GM19043 (cell line): ENCODE results near the gene MLXIPL.
"Not testable (repeated sequence)": the region's sequence is repeated elsewhere in the genome, so short reads cannot be mapped to it uniquely, and the experiment has no call there.

ENCODE experiments used
- ATAC-seq: cut with Tn5 transposase; IDR thresholded peaks from one replicate; pipeline ENCODE4 v1.9.1; 2021; ENCODE audit warnings: low read depth; ENCODE audit not compliant: unreplicated experiment

The MLXIPL gene, protein sequence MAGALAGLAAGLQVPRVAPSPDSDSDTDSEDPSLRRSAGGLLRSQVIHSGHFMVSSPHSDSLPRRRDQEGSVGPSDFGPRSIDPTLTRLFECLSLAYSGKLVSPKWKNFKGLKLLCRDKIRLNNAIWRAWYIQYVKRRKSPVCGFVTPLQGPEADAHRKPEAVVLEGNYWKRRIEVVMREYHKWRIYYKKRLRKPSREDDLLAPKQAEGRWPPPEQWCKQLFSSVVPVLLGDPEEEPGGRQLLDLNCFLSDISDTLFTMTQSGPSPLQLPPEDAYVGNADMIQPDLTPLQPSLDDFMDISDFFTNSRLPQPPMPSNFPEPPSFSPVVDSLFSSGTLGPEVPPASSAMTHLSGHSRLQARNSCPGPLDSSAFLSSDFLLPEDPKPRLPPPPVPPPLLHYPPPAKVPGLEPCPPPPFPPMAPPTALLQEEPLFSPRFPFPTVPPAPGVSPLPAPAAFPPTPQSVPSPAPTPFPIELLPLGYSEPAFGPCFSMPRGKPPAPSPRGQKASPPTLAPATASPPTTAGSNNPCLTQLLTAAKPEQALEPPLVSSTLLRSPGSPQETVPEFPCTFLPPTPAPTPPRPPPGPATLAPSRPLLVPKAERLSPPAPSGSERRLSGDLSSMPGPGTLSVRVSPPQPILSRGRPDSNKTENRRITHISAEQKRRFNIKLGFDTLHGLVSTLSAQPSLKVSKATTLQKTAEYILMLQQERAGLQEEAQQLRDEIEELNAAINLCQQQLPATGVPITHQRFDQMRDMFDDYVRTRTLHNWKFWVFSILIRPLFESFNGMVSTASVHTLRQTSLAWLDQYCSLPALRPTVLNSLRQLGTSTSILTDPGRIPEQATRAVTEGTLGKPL

DNA sequence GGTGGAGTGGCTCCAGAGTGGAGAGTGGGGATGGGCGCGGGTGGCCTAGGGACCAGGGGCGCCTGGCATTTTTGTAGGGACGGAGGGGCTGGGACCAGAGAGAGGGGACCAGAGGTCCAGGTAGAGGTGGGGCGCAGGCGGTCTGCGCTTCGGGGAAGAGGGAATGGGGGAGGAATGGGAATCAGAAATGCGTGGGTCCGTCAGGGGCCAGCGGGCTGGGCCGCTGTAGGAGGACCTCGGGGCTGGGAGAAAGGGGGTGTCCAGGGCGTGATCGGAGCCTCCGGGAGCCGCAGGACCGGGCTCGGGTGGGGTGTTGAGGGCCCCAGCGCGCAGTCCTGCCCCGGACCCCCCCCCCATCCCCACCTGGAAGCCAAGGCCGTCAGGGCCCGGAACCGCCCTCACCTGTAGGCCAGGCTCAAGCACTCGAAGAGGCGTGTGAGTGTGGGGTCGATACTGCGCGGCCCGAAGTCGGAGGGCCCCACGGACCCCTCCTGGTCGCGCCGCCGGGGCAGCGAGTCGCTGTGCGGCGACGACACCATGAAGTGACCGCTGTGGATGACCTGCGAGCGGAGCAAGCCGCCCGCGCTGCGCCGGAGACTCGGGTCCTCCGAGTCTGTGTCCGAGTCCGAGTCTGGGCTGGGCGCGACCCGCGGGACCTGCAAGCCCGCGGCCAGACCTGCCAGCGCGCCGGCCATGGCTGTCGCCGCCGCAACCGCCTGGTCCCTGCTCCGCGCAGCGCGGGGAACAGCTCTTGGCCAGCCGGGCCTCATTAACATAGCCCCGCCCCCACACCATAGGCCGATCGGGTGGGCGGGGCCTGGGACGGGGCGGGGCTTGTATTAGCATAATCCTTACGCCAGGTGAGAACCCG lies at the start of gene MLXIPL:
TSS of gene MLXIPL (minus strand) at position 725 of the 871 bp plus-strand sequence. CDS start at position 695, 30 bp downstream.
- ATAC-seq, result no peak

DNA sequence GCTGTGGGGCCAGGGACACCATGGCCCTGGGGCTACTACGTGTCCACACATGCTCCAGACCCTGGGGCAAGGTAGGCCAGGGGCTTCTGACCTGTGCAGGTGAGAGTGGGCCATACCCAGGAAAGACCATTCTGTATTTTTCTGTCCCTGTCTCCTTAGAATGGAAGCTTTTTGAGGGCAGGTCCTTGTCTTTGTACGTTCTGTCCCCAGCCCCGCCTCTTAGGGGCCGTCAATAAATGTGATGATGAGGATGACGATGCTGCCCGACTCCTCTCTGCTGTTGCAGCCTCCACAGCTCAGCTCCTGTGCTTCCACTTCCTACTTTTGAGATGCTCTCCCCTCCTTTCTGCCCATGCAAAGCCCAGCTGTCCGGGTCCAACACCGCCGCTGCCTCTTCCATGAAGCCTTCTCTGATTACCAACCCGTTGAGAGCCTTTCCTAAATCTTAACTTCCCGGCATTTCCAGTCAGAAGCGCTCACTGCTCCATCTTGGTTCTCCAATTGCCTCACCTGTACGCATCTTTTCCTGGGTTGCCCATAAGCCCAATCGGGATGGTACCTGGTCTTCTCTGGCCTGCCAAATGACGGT lies 47.6 kb upstream of the MLXIPL start:
- no peak for ATAC-seq

DNA sequence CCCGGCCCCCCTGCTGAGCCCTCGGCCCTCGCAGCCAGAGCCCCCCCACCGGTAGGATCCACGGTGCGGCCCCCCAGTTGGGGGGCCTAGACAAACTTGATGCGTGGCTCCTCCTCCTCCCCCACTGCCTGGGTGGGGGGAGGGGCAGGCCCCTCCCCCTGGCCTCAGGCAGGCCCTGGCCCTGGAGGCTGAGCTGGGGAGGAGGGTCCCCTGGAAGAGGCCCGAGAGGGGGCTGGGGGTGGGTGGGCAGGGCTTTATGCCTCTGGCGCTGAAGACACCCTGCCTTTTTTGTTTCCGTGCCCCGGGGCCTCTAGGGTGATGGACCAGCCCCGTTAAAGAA lies 47.0 kb upstream of the MLXIPL start:
- ATAC-seq, result no peak

DNA sequence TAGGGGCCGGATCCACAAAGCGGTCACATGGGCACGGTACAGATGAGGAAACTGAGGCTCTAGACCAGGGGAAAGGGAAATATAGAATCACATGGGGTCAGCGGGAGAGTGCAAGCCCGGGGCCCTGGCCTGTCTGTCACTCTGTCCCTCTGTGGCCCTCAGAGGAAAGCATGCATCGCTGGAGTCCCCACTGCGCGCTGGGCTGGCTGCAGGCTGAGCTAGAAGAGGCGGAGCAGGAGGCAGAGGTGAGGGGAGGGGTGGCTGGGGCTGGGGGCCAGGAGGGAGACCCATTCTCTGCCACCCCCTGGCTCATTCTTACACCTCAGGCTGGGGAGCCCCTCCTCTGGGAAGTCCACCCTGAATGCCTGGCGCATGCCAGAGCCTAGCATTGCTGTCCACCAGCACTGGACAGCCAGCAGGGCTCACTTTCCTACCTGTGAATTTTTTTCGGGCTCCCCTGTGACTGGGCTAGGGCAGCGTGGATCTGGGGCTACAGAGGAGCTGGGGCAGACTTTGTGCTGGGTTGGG lies 45.6 kb upstream of the MLXIPL start:
- no peak for ATAC-seq

DNA sequence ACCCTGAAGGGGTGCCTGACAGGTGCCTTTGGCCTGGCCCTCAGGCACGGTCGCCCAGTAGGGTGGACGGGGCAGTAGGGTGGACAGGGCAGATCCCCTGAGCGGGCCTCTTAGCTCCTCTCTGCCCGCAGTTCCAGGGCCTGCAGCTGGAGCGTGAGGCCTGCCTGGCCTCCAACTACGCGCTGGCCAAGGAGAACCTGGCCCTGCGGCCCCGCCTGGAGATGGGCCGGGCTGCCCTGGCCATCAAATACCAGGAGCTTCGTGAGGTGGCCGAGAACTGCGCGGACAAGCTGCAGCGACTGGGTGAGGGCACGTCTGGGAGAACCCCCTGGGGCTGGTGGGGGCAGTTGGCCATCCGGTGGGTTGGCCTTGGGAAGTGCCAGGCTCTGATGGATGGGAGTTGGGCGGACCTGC lies 45.0 kb upstream of the MLXIPL start:
- no peak for ATAC-seq

DNA sequence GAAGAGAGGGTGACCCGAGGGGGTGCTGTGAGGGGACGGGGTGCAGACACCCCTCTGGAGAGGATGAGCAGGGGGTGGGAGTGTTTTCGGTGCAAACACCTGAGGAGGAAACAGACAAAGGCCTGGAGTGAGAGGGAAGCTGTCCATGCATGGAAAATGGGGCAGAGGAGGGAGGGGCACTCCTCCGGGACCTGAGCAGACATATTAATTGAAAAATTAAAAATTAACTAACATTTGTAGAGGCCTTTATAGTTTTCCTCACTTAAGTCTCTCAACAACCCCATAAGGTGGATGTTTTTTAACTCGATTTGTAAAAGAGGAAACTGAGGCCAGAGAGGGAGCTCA lies 44.5 kb upstream of the MLXIPL start:
- no peak for ATAC-seq

DNA sequence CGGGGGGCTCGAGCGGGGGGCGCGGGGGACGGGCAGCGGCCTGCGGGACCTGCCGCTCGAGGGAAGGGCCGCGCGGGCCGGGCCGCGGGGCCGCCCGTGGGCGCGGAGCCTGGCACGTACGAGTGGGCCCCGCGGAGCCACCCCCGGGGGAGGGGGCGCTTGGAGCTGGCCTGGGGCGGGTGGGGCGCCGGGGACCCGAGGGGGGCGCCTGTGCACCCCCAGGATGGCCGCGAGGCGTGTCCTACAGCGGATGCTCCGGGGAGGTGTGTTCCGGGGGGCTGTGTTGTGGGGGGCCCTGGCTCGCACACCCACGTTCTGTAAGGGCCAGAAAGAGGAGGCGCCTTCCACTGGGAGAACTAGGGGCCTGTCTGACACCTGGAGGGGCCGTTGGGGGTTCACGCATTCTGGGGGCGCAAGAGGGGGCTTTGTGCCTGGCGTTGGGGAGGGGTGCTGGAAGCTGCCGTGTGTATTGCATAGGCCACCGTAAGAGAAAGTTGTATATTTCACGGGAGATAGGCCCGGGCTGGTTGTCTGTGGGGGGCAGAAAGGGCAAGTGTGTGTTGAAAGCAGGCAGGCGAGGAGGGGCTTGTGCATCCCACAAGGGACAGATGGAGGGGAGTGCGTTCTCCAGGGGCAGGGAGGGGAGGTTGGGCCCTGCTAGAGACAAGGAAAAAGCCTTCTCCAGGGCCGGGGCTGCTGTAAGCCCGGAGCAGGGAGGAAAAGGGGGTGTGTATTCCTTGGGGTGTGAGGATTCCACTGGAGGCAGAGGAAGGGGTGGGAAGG lies 44.0 kb upstream of the MLXIPL start:
- ATAC-seq, result no peak

DNA sequence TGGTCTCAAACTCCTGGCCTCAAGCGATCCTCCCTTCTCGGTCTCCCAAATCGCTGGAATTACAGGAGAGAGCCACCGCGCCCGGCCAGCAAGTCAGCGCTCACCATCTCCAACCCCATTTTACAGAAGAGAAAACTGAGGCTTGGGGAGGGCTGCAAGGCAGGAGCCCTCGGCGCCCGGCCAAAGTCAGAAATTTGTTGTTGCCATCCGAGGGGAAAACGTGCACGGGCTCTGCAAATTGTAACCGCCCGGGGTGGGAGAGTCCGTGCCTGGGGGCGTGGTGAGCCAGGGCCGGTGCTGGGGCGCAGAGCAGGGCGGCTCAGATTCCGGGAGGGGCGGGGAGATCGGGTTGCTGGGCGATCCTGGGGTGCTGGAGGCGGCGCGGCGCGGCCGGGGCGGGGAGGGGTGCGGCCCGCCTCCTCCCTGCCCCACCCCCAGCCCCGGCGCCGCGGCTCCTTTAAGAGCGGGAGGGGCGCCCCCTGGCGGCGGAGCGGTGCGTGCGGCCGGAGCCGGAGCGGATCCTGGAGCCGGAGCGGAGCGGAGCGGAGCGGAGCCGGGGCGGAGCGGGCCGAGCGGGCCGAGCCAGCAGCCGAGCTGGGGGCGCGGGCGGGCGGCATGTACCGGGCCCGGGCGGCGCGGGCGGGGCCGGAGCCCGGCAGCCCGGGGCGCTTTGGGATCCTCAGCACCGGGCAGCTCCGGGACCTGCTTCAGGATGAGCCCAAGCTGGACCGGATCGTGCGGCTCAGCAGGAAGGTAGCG lies 43.2 kb upstream of the MLXIPL start, which contains the start of gene VPS37D:
TSS of gene VPS37D (plus strand) at position 488 of the 759 bp plus-strand sequence. CDS start at position 616, 128 bp downstream.
- ATAC-seq, result peak; percentile 96

DNA sequence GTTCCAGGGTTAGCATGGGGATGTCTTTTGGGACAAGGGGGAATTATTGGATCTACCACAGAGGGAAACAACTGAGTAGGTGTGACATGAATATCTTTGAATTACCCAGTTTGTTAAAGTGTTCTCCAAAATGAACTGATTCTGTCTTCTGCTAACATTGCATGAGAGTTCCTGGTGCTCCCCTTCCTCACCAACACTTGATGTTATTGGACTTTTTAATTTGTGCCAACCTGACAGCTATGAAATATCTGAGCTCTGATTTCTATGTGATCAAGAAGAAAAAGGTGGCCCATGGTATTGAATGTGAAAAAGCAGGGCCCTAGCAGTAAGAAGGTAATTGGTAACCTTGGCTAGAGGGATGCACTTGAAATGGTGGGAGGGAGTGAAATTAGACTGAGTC lies 38.7 kb upstream of the MLXIPL start:
- ATAC-seq, result no peak

DNA sequence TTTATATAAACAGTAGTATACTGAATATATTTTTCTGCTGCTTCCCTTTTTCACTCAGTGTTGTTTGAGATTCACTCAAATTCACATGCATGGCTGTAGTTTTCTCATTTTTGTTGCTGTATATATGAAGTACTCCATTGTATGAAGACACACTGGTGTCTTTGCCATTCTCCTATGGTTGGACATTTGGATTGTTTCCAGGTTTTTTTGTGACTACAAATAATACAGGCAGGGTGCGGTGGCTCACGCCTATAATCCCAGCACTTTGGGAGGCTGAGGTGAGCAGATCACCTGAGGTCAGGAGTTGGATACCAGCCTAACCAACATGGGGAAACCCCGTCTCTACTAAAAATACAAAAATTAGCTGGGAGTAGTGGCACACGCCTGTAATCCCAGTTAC lies 36.3 kb upstream of the MLXIPL start:
- not testable (repeated sequence) for ATAC-seq

DNA sequence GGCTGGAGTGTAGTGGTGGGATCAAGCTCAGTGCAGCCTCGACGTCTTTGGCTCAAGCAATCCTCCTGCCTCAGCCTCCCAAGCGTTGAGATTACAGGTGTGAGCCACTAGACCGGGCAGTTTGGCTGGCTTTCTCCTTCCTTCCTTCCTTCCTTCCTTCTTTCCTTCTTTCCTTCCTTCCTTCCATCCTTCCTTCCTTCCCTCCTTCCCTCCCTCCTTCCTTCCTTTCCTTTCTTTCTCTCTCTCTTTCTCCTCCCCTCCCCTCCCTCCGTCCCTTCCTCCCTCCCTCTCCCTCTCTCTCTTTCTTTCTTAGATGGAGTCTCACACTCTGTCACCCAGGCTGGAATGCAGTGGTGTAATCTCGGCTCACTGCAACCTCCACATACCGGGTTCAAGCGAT lies 35.7 kb upstream of the MLXIPL start:
- ATAC-seq, result no peak

DNA sequence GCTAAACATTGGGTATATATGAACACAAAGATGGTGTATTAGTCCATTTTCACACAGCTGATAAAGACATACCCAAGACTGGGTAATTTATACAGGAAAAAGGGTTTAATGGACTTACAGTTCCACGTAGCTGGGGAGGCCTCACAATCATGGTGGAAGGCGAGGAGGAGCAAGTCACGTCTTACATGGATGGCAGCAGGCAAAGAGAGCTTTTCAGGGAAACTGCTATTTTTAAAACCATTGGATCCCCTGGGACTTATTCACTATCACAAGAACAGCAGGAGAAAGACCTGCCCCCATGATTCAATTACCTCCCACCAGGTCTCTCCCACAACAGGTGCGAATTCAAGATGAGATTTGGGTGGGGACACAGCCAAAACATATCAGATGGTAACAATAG lies 31.0 kb upstream of the MLXIPL start:
- not testable (repeated sequence) for ATAC-seq

DNA sequence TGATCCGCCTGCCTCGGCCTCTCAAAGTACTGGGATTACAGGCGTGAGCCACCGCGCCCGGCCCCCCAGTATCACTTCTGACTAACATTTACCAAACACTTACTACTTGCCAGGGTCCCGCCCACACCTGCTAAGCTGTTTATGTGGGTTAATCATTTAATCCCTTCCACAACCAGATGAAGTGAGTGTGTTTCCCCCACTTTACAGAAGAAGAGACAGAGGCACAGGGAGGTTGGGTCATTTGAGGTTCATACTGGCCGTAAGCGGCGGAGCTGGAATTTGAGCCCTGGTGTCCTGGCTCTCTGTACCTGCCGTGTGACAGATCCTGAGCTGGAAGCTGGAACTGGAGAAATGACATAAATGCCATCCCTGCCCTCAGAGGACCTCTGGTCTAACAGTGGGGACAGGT lies 28.2 kb upstream of the MLXIPL start:
- ATAC-seq, result no peak

DNA sequence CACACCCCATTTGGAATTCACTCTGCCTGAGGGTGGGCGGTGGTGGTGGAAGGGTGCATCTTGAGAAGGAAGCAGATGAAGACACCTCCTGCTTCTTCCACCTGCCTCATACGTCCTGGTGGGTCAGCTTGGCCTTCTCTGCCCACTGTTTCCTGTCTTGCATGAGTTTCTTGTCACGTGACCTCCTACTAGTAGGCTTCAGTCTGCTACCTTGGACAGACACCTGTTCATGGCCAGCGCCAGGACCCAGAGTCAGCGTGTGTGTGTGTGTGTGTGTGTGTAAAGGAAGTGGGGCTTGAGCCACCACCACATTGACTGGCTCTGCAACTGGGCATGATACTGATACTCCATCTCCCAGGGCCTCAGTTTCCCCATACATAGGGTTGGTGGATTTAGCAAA lies 26.2 kb upstream of the MLXIPL start:
- ATAC-seq, result no peak

DNA sequence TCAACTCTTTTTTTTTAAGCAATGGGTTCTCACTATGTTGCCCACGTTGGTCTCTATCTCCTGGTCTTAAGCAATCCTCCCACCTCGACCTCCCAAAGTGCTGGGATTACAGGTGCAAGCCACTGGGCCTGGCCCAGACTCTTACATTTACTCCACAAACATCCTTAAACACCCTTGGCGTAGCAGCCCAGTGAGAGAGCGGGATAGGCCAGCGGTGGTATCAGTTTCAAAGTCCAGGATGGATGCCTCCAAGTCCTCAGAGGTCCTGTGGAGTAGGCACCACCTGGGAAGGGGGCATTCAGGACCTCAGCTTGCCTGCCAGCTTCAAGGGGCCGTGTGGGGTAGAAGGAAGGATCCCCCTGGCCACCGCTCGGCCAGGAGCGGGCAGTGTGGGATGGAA lies 25.3 kb upstream of the MLXIPL start:
- ATAC-seq, result no peak

DNA sequence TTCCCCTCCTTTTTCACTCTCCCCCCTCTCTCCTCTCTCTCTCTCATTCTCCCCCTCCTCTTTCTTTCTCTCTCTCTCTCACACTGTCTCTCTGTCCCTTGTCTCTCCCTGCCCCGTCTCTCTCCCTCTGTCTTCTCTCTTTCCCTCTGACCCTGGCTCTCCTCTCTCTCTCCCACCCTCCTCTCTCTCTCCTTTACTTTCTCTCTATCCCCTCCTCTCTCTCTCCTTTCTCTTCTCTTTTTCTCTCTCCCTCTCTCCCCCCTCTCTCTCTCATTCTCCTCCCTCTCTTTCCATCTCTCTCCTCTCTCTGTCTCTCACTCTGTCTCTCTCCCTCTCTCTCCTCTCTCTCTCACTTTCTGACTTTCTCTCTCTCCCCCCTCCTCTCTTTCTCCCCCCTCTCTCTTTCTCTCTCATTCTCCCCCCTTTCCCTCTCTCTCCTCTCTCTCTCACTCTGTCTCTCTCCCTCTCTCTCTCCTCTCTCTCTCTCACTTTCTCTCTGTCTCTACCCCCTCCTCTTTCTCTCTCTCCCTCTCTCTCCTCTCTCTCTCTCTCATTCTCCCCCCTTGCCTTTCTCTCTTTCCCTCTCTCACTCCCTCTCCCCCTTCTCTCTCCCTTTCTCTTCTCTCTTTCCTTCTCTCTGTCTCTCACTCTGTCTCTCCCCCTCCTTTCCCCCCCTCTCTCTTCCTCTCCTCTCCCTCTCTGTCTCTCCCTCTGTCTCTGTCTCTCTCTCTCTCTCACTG lies 24.4 kb upstream of the MLXIPL start:
- no peak for ATAC-seq

DNA sequence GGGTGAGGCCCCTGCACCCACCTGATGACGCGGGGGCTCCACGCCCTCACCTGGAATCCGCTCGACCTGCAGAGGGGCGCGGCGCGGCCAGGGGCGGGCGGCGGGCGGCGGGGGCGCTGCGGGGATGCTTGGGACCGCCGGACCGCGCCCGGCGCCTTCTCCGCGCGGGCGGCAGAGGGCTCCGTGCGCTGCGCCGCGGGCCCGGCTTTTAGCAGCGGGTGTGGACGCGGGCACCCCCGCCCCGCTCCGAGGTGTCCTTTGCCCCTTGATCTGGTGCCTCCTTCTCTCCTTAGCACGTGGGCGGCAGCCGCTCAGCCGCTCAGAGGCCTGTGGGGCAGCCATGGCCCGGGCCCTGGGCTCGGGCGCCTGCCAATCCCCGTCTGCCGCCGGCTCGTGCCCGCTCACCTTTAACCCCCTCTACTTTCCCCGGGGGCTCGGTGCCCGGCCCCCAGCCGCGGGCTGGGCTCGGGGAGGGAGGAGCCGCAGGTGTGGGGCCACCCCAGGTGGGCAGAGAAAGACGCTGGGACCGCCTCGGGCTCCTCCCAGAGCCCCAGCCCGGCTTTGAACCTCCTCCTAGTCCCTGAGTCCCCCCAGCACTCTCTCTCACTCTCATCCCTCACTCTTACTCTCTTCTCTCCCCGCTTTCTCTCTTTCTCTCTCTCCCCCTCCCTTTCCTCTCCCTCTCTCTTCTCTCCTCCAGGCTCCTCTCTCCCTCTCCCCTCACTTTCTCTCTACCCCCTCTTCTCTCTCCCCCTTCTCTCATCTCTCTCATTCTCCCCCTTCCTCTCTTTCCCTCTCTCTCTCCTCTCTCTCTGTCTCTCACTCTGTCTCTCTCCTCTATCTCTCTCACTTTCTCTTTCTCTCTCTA lies 23.6 kb upstream of the MLXIPL start:
- no peak for ATAC-seq
